Astrocyte of the cerebellum (primary cell): Measurements from ENCODE around the gene SORL1-AS1.

Experiments
- DNase-seq: peaks from one replicate; pipeline ENCODE4 v3.0.0-alpha.2; 2011; ENCODE audit warnings: low read depth
- H3K4me3 ChIP-seq: 2 replicates; pipeline ENCODE4 v1.5.1; 2011; ENCODE audit warnings: mild to moderate bottlenecking, low read depth, low read length, moderate library complexity
- in situ Hi-C: cut with HindIII; loops from 2 replicates; pipeline ENCODE4 v1.10.0; 2017; ENCODE audit warnings: low sequenced_read_pairs
- TF ChIP-seq, protein P1 (sequence below): IDR thresholded peaks from 2 replicates; pipeline ENCODE4 v1.5.1; 2012; ENCODE audit warnings: low read length, low read depth, moderate library complexity, mild to moderate bottlenecking; ENCODE audit errors: missing control alignments

SORL1-AS1 gene

GRCh38 chr11:121461843-121462242 lies 9.1 kb upstream of the SORL1-AS1 start:
- in situ Hi-C loops = no loop called here

DNA sequence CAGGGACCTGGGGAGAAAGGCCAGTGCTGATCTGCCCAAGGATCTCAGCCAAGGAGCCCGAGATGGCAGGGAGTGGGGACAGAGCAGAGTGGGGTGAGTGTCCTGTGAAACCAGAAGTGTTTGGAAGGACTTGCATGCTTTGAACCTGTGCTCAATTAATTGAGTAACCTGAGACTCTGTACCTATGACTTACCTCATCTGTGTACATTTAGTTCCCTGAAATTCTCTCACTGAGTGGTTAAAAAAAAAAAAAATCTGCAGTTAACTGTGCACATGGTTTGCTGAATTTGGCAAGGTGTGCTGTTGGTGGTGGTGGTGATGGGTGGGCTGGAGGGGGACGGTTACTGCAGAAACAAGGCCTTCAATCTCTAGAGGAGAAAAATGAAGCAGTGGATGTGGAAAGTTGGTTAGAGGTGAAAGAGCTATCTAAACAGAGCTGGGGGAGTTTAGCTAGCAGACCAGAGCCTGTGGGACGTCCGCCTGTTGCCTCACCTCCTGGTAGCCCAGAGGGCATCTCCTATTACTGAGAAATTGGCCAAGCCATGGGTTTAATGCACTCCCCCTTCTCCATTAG lies 8.3 kb upstream of the SORL1-AS1 start:
- TF ChIP-seq, protein P1, sequence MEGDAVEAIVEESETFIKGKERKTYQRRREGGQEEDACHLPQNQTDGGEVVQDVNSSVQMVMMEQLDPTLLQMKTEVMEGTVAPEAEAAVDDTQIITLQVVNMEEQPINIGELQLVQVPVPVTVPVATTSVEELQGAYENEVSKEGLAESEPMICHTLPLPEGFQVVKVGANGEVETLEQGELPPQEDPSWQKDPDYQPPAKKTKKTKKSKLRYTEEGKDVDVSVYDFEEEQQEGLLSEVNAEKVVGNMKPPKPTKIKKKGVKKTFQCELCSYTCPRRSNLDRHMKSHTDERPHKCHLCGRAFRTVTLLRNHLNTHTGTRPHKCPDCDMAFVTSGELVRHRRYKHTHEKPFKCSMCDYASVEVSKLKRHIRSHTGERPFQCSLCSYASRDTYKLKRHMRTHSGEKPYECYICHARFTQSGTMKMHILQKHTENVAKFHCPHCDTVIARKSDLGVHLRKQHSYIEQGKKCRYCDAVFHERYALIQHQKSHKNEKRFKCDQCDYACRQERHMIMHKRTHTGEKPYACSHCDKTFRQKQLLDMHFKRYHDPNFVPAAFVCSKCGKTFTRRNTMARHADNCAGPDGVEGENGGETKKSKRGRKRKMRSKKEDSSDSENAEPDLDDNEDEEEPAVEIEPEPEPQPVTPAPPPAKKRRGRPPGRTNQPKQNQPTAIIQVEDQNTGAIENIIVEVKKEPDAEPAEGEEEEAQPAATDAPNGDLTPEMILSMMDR = no peak
- in situ Hi-C loops = no loop called here

More at GRCh38 chr11:121461843-121462242, 9.1 kb upstream of the SORL1-AS1 start:
- TF ChIP-seq, protein P1 = no peak
- DNase-seq = no peak
- no peak overlapping the region for H3K4me3 ChIP-seq

GRCh38 chr11:121459413-121460017 lies 6.7 kb upstream of the SORL1-AS1 start:
- no peak overlapping the region for H3K4me3 ChIP-seq
- TF ChIP-seq, protein P1 = no peak
- in situ Hi-C loops = no loop called here
- no peak for DNase-seq

More for the DNA sequence above, 8.3 kb upstream of the SORL1-AS1 start:
- H3K4me3 ChIP-seq = no peak overlapping the region
- no peak for DNase-seq

GRCh38 chr11:121458551-121458950 lies 5.8 kb upstream of the SORL1-AS1 start:
- in situ Hi-C loops = no loop called here
- no peak overlapping the region for H3K4me3 ChIP-seq
- no peak for DNase-seq

DNA sequence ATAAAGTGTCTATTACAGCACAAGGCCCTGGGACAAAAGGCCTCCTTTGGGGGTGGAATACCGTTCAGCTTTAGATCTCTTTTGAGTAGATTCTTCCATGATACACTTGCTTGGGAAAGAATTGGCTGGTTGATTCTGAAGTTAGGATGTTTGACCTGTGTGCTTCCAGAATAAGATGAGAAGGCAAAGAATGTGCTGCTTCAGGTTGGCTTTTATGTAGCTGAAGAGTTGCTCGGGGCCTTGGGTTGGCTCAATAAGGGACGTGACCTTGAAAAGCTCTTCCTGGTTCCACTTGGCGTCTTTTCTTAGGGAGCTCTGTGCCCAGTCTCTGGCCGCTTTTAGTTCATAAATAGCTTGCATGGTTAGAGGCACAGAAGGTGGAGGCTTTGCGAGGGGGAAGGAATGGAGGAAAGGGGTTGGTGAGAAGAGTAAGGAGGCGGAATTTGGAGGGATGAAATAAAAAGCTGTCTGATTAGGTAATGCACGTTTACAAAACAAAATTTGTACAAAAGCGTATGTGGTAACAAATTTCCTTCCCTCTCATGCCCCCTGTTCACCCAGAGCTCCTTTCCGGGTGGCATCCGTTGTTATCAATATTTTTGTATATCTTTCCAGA lies 4.2 kb upstream of the SORL1-AS1 start:
- H3K4me3 ChIP-seq = no peak overlapping the region
- TF ChIP-seq, protein P1 = no peak
- no peak for DNase-seq
- in situ Hi-C loops = no loop called here

More at GRCh38 chr11:121458551-121458950, 5.8 kb upstream of the SORL1-AS1 start:
- TF ChIP-seq, protein P1 = no peak

GRCh38 chr11:121456151-121456550 lies 3.4 kb upstream of the SORL1-AS1 start:
- TF ChIP-seq, protein P1 = no peak
- in situ Hi-C loops = no loop called here
- no peak overlapping the region for H3K4me3 ChIP-seq
- no peak for DNase-seq
